C4-2B (cell line): ENCODE measurements around the gene RAB4A.

Experiments used
- H3K27ac ChIP-seq: fragments of 450-650 bp; 2 replicates; pipeline ENCODE4 v1.5.1; 2017
- ZFX ChIP-seq: fragments of 450-650 bp; IDR thresholded peaks from 2 replicates; pipeline ENCODE4 v1.6.1; 2017
- TF ChIP-seq, protein P1 (sequence below): fragments of 450-650 bp; conservative IDR thresholded peaks from 2 replicates; pipeline ENCODE4 v1.5.1; 2017; ENCODE audit warnings: mild to moderate bottlenecking

RAB4A gene

DNA sequence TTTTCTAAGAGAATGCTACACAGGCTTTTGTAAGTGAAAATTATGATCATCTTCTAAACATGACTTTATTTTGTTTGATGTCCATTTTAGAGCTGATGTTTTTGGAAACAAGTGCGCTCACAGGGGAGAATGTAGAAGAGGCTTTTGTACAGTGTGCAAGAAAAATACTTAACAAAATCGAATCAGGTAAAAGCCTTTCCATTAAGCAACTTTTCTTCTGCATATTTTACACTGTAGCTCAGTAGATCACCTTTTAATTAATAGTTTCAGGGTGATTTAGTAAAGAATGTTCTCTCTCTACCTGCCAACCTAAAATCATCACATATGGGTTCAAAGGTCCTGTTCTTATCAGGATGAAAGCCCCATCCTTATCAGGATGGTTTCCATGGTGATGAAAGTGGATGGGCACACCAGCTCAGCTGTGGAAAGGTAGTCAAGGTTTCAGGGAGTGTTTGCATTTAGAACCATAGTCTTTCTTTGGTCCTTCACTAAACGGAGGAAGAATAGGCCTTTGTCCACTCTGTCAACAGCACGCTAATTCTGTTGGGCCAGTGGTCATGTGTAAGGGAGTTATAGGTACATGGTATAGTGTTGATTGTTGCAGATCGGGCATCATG is 28.1 kb downstream of the RAB4A start:
- TF ChIP-seq, protein P1, sequence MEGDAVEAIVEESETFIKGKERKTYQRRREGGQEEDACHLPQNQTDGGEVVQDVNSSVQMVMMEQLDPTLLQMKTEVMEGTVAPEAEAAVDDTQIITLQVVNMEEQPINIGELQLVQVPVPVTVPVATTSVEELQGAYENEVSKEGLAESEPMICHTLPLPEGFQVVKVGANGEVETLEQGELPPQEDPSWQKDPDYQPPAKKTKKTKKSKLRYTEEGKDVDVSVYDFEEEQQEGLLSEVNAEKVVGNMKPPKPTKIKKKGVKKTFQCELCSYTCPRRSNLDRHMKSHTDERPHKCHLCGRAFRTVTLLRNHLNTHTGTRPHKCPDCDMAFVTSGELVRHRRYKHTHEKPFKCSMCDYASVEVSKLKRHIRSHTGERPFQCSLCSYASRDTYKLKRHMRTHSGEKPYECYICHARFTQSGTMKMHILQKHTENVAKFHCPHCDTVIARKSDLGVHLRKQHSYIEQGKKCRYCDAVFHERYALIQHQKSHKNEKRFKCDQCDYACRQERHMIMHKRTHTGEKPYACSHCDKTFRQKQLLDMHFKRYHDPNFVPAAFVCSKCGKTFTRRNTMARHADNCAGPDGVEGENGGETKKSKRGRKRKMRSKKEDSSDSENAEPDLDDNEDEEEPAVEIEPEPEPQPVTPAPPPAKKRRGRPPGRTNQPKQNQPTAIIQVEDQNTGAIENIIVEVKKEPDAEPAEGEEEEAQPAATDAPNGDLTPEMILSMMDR = no peak
- no peak for TF ChIP-seq ZFX
- no peak overlapping the region for H3K27ac ChIP-seq

DNA sequence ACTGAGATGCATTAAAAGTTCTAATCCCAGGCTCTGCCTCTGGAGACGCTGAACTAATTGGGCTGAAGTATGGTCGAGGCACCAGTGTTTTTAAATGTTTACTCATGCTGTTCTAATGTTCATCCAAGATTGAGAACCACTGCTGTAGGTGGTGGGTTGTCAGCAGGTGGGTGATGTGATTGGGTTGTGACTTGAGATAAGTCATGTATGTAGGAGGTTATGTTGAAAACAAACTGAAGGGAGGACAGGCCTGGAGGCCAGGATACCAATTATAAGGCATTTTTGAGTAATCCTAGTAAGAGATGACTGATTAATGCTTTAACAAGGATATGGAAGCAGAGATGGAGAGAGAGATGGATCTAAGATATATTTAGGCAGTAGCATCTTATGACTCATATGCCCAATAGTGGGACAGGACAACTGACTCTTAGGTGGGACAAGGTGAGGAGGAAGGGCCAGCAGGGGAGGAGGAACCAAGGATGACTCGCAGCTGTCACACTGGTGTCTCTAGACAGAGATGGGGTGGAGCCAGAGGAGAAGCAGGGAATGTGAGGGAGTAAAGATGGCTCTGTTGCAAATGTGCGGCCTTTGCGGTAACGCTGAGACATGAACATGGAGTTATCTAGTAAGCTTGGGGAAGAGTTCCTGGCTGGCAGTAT is 29.3 kb downstream of the RAB4A start:
- no peak overlapping the region for H3K27ac ChIP-seq
- TF ChIP-seq, protein P1 = no peak
- no peak for TF ChIP-seq ZFX

DNA sequence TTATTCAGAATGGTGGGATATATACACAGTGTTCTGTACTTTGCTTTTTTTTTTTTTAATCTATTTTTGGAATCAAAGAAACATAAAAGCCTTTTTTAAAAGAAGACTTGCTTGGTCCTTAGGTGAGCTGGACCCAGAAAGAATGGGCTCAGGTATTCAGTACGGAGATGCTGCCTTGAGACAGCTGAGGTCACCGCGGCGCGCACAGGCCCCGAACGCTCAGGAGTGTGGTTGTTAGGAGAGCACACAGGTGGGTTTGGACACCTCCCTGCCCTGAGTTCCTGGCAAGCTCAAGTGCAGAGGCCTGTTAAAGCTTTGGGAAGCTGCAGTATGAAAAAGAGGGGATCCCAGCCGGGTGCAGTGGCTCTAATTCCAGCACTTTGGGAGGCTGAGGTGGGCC is 31.8 kb downstream of the RAB4A start:
- H3K27ac ChIP-seq = no peak overlapping the region
- TF ChIP-seq, protein P1 = no peak
- TF ChIP-seq ZFX = no peak

DNA sequence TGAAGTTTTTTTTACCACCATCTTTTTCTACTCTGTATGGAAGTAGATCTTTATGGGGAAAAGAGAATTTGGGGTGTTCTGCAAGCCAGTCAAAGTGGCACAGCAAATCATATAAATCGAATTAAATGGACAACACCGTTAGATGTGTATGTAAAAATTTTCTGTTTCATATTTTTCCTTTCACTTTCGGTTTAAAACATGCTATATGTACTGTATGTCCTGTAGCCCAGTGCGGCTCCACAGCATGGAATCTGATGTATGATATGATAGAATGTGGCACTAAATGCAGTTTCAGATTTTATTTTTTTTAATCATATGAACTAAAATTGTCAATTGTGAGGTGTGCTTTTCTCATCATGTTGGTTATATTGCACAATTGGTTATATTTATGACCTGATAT is 32.9 kb downstream of the RAB4A start:
- H3K27ac ChIP-seq = no peak overlapping the region
- TF ChIP-seq ZFX = no peak
- TF ChIP-seq, protein P1 = no peak

DNA sequence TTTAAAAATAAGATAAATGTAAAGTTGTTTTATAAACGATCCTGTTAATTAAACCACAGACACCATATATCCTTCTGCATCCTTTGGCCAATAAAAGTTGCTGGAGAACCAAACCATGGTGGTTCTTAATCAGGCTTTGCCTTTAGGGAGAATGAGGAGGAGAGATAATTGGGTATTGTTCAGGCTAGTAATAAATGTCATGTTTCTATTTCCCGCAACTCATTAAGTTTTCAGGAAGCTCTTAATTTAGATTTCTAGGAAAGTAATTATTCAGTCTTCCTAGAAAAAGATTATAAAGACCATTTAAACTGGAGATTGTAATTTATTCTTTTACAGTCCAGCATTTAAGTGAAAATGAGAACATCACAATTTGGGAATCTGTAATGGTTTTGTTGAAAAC is 34.5 kb downstream of the RAB4A start:
- no peak for TF ChIP-seq ZFX
- TF ChIP-seq, protein P1 = no peak
- no peak overlapping the region for H3K27ac ChIP-seq

DNA sequence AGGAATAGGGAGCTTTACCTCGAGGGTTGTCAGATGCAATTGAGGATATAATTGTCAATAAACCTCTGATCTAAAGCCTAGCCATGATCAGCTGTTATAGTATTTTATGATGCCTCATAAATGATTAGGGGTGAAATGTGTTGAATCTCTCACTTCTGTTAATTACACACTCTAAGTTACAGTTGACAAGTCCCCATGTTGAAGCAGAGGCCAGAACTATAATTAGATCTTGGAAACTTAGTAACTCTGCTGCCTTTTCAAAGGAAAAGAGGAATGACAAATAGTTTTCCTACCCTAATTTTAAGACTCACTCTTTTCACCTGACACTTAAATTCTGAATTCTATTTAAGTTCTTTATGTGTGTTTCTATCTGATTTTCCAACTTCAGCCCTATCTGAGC is 38.2 kb downstream of the RAB4A start:
- H3K27ac ChIP-seq = no peak overlapping the region
- TF ChIP-seq, protein P1 = no peak
- no peak for TF ChIP-seq ZFX

DNA sequence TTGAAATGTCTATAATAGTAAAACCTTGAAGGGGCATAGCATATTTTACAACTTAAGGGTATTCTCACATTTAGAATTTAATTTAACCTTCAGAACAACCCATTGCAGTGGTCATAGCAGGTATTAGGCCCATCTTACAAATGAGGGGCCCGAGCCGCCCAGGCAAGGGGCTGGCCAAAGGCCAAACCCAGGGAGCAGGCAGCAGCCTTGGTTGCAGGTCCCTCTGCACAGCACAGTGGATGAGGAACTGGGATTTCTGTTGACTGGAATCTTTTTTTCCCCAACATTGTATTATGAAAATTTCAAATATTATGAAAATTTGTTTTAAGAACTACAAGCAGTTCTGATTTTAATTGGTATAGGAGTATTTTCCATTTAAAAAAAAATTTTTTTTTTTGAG is 38.8 kb downstream of the RAB4A start:
- no peak overlapping the region for H3K27ac ChIP-seq

More for the DNA sequence above, 38.8 kb downstream of the RAB4A start:
- TF ChIP-seq, protein P1 = no peak
- TF ChIP-seq ZFX = no peak
